ENCODE data around the gene MAFF. TPM values are rescaled to one million over a fixed set of nuclear protein-coding genes. Genes with fewer than 3 reads are reported as not detected.
A peak's percentile ranks its signal among the peaks of the same experiment; 100 is the strongest.
"Not testable (repeated sequence)": the region's sequence is repeated elsewhere in the genome, so short reads cannot be mapped to it uniquely, and the experiment has no call there.

MAFF gene
- total and polyA plus RNA-seq, 8 donors: 0.58 to 130 (median 47.3) TPM

DNA sequence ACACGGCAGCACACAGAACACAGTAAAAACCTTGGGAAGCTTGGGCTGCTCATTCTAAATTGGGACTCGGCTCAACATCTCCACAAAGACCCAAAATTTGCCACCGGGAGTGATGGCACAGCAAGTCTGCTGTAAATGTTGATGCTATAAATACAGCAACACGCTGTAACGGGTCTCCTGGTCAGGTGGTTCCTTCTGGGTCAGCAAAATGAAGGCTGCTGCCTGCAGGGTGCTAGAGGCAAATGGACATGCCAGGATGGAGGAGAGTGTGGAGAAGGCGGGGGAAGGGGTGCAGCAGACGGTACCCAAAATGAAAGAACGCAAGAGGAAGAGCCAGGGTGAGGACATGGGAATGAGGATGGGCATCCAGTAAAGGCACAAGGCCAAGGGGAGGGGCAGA lies 30.4 kb downstream of the MAFF start:
- no peak for DNase-seq
- peak overlapping the region in 1 of 5 donors; percentile 17 for H3K27ac ChIP-seq
- WGBS, 5 donors: 71 to 80% (median 79%) methylated on average over 8 of the region's 8 CpGs
- peaks cover 34 to 80% (median 55%) of the 10 kb centered on the region in 4 donors for H3K4me1 ChIP-seq
- intact Hi-C loops (cut with DNase I; ENCODE audit: low total_unique reads): no loop called here
- H3K36me3 ChIP-seq: peaks cover 45 to 91% (median 68%) of the 10 kb centered on the region in 4 donors
- TF ChIP-seq EP300 (IDR thresholded peaks at IDR 0.05) (no peak), POLR2A (IDR thresholded peaks at IDR 0.05) (no peak), POLR2AphosphoS5 (IDR thresholded peaks at IDR 0.05) (no peak)
- TF ChIP-seq, protein P1, sequence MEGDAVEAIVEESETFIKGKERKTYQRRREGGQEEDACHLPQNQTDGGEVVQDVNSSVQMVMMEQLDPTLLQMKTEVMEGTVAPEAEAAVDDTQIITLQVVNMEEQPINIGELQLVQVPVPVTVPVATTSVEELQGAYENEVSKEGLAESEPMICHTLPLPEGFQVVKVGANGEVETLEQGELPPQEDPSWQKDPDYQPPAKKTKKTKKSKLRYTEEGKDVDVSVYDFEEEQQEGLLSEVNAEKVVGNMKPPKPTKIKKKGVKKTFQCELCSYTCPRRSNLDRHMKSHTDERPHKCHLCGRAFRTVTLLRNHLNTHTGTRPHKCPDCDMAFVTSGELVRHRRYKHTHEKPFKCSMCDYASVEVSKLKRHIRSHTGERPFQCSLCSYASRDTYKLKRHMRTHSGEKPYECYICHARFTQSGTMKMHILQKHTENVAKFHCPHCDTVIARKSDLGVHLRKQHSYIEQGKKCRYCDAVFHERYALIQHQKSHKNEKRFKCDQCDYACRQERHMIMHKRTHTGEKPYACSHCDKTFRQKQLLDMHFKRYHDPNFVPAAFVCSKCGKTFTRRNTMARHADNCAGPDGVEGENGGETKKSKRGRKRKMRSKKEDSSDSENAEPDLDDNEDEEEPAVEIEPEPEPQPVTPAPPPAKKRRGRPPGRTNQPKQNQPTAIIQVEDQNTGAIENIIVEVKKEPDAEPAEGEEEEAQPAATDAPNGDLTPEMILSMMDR (IDR thresholded peaks at IDR 0.05): no peak
- no peaks in the 10 kb centered on the region for H3K27me3 ChIP-seq
- H3K9me3 ChIP-seq: no peaks in the 10 kb centered on the region
- no peak overlapping the region for H3K4me3 ChIP-seq

- DNase-seq: no peak
- Histone ChIP-seq H3K27me3 (no peaks in the 10 kb centered on the region), H3K27ac (peak overlapping the region in 1 of 5 donors; percentile 1), H3K36me3 (peaks cover 45 to 88% (median 61%) of the 10 kb centered on the region in 4 donors), H3K9me3 (no peaks in the 10 kb centered on the region), H3K4me3 (no peak overlapping the region), H3K4me1 (peaks cover 33 to 80% (median 56%) of the 10 kb centered on the region in 4 donors)
- intact Hi-C loops (cut with DNase I; ENCODE audit: low total_unique reads): no loop called here
- WGBS, 5 donors: 83 to 90% (median 85%) methylated on average over 6 of the region's 6 CpGs
- TF ChIP-seq POLR2A (IDR thresholded peaks at IDR 0.05) (no peak), EP300 (IDR thresholded peaks at IDR 0.05) (no peak), POLR2AphosphoS5 (IDR thresholded peaks at IDR 0.05) (no peak)
Measured at GRCh38 chr22:38233427-38233826, 31.6 kb downstream of the MAFF start.

GRCh38 chr22:38233856-38234255 lies 32.1 kb downstream of the MAFF start:
- peaks cover 34 to 80% (median 56%) of the 10 kb centered on the region in 4 donors for H3K4me1 ChIP-seq
- intact Hi-C loops (cut with DNase I; ENCODE audit: low total_unique reads); H3K27ac ChIP-seq; H3K9me3 ChIP-seq; DNase-seq; H3K27me3 ChIP-seq; H3K4me3 ChIP-seq: not testable (repeated sequence)
- peaks cover 45 to 86% (median 61%) of the 10 kb centered on the region in 4 donors for H3K36me3 ChIP-seq
- 88 to 97% (median 93%) methylated on average over 10 of the region's 10 CpGs for WGBS, 5 donors

DNA sequence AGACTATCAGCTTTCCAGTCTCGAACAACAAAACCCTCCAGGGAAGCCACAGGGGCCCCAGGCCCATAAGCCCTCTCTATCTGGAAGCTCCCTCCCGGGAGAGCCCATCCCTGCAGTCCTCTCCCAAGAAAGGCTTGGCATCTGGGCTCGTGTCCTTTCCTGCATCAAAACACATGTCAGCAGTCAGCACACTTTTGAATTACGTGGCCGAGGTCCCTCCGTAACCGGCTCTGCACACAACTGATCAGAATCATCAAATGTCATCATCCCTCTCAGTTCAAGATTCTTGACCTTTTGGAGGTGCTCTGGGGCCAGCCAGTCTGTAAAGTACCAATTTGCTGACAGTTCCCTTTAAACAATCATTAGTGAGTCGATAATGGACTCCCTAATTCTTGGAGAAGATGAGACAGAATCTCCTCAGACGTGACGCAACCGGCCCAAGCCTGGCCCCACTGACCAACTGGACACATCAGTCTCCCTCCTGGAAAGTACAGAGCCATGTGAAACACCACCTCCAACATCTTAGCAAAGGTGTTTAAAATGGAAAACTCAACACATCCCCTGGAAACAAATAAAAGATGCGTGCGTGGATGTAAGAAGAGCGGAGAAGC lies 33.6 kb downstream of the MAFF start:
- Histone ChIP-seq H3K27me3 (no peaks in the 10 kb centered on the region), H3K27ac (peak overlapping the region in 1 of 5 donors; percentile 74), H3K36me3 (peaks cover 43 to 76% (median 57%) of the 10 kb centered on the region in 4 donors), H3K4me1 (peaks cover 40 to 86% (median 60%) of the 10 kb centered on the region in 4 donors), H3K9me3 (no peaks in the 10 kb centered on the region), H3K4me3 (no peak overlapping the region)
- 83 to 90% (median 89%) methylated on average over 14 of the region's 14 CpGs for WGBS, 5 donors
- intact Hi-C loops (cut with DNase I; ENCODE audit: low total_unique reads): no loop called here
- TF ChIP-seq, protein P1 (IDR thresholded peaks at IDR 0.05): no peak
- TF ChIP-seq EP300 (IDR thresholded peaks at IDR 0.05): no peak
- TF ChIP-seq POLR2A (IDR thresholded peaks at IDR 0.05): no peak
- no peak for TF ChIP-seq POLR2AphosphoS5 (IDR thresholded peaks at IDR 0.05)
- no peak for DNase-seq

- Histone ChIP-seq H3K36me3 (peaks cover 32 to 61% (median 43%) of the 10 kb centered on the region in 4 donors), H3K27ac (peak overlapping the region; percentile 41 to 82 (median 74)), H3K27me3 (no peaks in the 10 kb centered on the region), H3K9me3 (no peaks in the 10 kb centered on the region), H3K4me1 (peaks cover 43 to 86% (median 58%) of the 10 kb centered on the region in 4 donors), H3K4me3 (no peak overlapping the region)
- DNase-seq: peak; percentile 78 to 92
- intact Hi-C loops (cut with DNase I; ENCODE audit: low total_unique reads): no loop called here
- TF ChIP-seq EP300 (IDR thresholded peaks at IDR 0.05): no peak
- TF ChIP-seq POLR2A (IDR thresholded peaks at IDR 0.05): no peak
- TF ChIP-seq, protein P1 (IDR thresholded peaks at IDR 0.05): no peak
- peak in 1 of 3 donors; percentile 72 for TF ChIP-seq POLR2AphosphoS5 (IDR thresholded peaks at IDR 0.05)
- WGBS, 5 donors: 28 to 63% (median 36%) methylated on average over 8 of the region's 8 CpGs
Measured at GRCh38 chr22:38236786-38237185, 35.0 kb downstream of the MAFF start.

Measured in stomach (tissue), 9 donors.